ENCODE measurements around the gene KIF26A.

The KIF26A gene

DNA sequence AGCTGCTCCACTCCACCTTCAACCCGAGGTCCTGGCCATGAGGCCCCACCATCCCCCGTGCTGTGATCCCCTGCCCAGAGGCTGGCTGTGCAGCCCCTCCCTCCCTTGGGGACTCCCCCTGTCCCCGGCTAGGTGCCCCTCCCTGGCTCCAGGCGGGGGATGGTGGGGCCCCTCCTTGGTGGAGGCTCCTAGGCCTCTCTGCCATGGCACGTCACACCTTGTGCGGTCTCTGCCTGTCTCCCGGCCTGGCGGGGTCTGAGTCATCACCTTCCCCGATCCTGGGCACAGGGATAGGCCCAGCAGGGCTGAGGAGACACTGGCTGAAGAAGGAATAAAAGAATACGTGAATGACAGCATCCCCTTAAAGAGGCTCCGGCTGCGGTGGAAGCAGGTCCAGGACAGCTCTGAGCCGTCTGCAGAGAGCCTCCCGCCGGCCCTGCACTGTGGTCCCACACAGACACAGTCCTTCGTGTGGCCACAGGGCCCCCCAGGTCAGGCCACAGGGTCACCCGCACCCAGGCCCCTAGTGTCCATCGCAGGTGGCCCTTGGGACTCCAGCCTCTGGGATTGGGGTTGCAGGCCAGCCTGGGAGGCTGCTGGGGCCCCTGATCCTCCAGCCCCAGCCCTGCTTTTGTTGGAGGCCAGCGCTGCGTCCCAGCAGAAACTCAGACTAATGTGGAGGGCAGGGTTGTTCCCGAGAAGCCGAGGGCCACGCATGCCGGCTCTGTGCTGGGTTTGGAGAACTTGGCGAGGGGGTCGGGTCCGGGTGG, 43.6 kb downstream of the KIF26A start:
- DNase-seq = no peak

DNA sequence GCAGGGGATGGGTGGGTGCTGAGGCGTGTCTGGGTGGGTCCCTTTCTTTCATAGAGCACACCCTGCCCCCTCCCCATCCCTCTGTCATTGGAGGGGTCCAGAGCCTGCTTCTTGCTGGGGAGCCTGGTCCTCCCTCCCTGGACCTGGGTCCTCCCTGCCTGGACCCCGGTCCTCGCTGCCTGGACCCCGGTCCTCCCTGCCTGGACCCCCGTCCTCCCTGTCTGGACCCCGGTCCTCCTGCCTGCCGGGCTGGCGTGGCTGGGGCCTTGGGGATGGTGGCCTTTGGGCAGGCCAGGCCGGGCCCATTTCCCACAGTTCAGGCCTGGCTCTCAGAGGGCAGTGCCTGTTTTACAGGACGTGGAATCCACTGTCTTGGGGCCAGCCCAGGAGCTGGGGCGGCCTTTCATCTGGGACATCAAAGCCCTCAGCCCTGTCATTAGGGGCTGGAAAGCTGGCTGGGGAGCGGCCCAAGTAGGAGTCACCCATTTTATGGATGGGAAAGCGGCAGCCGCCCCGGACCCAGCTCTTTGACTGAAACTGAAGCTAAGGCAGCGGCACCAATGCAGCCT, 44.6 kb downstream of the KIF26A start:
- no peak for DNase-seq

DNA sequence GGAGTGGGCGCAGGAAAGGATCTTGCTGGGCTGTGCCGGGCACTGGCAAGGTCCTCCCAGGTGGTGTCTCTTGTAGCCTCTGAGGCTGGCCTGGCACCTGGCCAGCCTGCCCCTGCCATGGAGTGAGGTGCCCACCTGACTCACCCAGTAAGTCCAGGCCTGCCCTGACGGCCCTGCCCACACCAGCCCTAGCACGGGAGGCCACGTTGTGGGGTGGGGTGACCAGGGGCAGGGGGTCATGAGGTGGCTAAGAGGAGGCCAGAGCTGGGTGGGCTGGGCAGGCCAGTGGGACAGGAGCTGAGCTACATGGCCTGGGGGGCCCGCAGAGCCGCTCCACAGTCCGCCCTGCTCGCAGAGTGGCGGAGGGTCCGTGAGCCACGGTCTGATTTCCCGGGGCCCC, 45.4 kb downstream of the KIF26A start:
- DNase-seq = no peak

DNA sequence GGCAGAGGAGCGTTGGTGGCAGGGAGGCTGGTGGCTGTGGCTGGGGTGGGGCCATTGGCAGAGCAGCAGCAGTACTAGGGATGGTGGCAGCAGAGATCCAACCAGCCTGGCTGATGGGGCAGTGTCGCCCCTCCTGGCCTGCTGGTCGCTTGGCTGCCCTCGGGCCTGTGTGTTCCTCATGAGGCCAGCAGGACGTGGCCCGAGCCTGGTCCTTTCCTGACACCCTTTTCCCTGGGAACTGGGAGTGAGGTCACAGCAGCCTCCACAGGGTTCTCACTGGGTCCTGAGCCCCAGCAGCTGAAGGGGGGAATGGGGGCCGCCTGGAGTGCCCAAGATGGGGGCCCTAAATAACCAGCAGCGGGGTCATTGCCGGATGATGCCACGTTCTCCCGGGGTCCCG, 46.1 kb downstream of the KIF26A start:
- no peak for DNase-seq

DNA sequence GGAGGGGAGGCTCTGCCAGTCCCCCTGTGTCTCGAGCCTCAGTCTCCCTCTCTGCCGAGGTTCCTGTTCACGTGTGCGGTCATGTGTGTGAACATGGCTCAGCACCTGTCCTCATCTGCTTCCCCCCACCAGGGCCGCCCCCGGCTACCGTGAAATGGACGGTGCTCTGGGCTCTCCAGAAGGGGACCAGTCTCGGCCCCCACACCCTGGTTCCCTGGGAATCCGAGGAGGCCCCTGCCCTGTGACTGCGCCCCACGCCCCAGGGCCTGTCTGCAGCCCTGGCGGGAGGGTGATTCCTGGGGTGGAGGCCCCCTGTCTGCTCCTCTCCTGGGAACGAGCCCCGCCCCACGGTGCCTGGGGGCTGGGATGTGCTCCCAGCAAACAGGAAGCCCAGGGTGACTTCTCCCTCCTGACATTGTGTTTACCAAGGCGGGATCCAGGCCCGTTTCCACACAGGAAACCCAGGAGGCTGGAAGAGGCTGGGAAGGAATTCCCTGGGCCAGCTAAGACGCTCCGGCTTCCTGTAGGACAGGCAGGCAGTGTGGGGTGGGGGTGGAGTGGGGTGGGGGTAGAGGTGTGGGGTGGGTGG, 46.6 kb downstream of the KIF26A start:
- no peak for DNase-seq

DNA sequence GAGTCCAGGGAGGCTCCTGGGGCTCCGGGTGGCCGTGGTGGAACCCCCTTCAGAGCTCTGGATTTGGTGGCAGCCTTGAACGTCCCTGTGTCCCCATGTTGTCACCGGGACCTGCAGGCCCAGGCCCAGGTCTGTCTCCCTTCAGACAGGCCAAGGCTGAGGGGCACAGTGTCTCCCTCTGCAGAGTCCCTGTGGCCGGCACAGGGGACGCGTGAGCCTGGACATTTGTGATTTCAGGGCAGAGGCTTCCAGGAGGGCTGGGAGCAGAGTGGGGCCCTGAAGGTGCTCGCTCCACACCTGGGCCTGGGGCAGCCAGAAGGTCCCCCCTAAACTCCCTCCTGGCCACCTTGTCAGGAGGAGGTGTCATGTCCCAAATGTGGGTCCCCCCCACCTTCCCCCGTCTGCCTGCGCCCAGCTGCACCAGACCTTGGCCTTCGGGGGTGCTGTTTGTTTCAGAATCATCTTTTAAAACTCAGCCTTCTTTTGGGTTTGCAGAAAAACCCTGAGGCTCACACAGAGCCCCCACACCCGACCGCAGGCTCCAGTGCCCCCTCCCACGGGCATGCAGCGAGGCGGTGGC, 47.6 kb downstream of the KIF26A start:
- no peak for DNase-seq

DNA sequence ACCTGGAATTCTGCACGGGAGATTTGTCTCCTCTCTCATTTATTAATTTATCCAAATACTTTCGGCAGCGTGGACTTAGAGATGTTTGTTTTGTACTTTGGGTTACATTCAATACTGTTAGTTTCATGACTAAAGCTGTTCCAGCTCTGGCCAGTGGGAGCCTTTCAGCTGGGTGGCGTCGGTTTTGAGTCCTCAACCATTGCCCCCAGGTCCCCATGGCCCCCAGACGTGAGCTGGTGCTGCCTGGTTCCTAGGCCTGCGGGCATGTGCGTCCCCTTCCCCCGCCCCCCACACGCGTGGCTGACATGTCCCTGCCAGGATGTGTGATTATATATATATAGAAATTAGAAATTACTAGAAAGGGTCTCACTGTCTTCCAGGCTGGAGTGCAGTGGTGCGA, 48.2 kb downstream of the KIF26A start:
- no peak for DNase-seq

DNA sequence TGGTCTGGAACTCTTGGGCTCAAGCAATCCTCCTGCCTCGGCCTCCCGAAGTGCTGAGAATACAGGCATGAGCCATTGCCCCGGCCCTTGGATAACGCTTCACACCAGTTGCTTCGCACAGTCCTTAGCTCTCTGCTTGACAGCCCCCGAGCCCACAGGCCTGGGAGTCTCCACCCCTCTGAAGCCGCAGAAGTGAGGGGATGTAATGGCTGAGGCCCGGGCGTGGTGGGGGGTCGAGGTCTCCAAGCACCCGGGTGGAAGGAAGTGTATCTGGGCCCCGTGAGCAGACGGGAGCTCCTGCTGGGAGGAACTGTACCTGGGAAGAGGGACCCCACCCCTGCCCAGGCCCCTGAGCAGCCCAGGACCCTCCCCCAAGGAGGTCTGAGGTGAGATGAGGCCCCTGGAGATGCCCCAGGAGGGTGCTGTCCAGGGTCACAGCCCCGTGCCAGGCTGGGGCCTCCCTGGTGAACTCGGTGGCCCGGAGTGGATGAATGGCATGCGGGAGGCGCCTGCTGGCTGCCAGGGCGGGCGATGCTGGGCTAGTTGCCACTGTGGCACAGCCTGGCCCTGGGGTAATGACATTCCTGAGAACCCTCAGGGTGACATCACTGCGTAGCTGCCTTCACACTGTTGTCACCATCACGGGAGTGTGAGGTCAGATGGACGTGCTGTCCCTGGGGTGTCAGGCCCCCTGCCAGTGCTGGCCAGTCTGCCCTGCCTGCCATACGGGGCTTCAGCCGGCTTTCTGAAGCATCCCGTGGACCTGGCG, 48.9 kb downstream of the KIF26A start:
- DNase-seq = no peak

DNA sequence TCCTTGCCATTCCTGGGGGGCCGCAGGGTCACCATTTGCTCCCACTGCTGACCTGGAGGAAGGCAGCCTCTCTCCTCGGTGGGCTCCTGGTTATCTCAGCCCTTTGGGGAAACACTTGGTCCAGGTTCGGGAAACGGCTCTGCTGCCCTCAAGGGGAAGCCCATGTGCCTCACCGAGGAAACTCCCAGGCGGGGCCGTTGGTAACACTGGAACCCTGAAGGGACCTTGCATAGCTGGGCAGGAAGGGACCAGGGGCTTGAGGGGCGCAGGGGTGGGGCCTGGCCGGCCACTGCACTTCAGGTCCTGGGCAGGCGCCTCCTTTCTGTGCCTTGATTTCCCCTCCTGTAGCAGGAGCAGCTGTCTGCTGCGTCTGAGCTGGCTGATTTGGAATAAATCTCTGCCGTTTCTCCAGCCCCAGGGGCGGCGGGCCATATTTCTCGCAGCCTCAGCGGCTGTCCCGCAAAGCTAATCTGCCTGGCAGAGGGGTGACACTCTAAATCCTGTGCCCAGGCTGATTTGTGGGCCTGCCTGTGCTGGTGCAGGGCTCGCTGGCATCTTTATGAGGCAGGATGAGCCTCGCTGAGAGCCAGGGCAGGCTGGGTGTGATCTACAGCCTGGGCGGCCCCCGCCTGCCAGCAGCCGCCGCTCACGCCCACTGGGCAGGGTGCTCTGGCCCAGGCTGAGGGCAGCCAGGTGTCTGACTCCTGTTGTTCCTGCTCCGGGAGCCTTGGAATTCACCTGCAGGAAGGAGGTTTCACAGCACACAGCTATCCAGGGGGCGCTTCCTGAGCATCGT, 49.7 kb downstream of the KIF26A start:
- no peak for DNase-seq

DNA sequence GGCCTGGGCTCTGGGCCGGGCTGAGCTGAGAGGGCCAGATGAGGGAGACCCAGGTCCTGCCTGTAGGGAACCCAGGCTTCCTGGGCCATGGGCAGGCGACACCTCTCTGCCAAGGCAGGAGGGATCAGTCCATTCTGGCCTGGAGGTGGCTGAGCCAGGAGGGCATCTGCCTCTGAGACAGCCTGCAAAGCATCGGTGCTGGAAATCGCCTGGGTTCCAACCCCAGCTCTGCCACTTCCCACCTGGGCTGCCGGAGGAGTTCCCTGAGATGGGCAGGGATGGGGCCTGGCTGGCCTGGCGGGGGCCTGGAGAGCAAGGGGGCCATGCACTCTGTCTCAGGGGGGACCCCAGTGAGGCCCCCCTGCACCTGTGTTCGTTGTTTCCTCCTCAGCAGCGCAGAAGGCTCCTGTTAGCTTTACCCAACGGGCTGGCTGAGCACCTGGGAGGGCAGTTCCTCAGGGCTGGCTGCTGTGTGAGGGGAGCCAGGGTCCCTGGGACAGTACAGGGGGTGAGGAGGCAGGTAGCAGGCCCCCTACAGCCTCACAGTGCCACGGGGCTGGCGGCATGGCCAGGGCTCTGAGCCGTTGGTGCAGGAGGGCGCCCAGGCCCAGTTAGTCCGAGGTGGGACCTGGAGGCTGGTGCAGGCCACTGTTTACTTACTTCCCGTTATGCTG, 50.5 kb downstream of the KIF26A start:
- DNase-seq = no peak

DNA sequence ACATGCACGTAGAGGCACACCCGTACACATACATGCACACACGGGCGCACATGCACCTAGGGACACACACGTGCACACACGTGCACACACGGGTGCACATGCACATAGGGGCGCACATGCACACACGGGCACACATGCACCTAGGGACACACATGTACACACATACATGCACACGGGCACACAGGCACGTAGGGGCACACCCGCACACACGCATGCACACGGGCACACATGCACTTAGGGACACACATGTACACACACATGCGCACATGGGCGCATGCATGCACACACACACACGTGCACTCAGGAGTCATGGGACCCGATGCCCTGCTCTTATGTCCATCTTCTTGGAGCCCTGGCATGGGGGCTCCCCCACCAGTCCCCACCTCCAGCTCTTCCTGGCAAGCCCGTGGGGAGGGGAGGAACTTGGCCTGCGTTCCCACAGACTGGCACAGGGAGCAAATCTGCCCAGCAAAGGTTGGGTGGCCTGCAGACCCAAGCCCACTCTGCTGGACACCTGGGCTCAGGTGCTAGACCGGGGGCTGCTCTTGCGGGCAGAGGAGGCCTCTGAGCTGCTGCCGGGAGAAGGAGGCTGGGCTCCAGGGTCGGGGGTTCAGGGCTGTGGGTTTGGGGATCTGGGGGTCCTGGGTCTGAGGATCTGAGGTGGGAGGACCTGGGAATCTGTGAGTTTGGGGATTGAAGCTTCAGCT, 51.4 kb downstream of the KIF26A start:
- no peak for DNase-seq

DNA sequence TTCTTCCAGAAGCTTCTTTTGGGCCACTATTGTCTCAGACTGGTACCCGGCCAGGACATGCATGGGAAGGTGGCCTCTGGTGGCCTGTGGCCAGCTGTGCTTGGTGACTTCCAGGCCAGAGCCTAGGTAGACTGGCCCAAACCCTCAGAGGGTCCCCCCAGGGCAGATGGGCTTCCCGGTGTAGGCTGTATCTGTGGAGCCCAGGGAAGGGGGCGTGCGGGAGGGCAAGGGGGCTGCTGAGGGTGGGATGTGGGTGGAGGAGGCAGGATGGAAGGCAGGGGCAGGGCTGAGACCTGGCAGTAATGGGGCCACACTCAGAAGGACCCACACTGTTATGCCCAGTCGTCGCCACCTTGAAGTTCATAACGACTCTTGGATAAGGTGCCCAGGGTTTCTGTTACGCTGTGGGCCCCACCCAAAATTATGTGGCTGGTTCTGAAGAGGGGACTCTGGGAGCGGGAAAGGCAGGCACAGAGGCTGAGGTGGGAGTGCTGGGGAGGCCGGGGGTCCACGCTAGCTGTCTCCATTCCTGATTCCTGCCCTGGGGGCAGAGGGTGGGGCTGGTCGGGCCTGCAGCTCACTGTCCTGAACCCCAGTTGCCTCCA, 52.1 kb downstream of the KIF26A start:
- DNase-seq = no peak

DNA sequence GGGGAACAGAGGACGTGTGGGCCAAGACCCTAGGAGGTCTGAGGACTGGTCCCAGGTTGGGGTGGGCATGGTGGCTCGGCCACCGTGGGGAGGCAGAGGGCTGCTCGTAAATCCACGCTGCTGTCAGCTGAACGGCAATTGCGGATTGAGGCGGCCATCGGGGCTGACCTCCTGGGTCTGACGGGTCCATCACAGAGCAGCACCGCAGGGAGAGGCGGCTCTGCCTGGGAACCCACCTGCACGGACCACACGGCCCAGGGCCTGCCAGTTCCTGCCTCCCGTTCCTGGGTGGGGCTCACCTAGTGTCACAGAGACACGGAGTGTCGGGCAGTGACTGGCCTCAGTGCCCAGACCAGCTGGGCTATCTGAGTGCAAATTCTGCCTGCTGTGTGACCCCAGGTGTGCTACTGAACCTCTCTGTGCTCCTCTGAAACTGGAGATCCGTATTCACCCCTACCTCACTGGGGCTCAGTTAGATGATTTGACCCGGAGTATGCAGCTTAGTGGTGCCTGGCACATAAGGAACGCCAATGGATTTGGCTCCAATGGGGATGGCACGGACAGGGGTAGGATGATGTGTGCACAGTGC, 53.1 kb downstream of the KIF26A start:
- no peak for DNase-seq

DNA sequence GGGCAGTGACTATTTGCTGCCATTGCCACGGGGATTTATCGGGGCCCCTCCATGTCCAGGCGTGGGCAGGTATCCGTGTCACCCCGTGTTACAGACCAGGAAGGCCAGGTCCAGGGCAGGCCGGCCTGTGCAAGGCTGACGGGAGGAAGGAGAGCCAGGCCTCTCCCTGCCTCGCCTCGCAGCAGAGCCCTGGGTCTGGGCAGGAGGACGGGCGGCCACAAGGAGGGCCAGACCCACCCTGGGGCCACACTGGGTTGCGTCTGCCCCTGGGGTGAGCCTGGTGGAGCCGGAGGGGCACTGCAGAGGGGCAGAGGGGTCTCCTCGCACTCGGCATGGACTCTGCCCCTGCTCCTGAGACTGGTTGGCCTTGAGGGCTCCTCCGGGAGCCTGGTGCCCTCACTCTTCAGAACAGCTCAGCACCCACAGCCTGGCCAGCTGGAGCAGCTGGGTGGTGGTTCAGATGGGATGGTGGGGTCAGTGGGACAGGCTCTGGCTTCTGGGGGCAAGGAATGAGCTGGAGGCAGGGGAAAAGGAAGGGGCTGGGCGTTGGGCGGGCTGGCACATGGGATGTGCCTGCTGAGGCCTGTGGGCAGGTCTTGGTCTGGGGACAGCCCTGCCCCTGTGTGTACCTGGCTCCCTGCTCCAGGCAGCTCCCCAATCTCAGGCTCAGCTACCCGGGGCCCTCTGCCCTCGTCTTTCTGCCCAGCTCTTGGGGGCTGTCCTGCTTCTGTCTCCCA, 53.9 kb downstream of the KIF26A start:
- no peak for DNase-seq

DNA sequence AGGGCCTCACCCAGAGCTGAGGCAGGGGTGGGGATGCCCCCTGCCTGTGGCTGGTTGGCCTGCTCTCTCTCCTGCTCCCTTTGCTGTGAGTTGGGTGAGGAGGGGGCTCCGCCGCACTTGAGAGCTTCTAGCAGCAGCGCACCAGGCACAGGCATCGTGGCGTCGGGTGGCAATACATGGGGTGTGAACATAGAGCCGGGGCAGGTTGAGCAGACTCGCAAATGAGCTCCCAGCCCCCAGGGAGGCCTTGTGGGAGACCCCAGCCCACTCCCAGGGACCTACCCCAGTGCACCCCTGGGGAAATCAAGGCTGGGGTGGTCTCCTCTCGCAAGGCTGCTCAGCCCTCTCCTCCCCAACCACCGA, 54.5 kb downstream of the KIF26A start:
- DNase-seq = no peak

DNA sequence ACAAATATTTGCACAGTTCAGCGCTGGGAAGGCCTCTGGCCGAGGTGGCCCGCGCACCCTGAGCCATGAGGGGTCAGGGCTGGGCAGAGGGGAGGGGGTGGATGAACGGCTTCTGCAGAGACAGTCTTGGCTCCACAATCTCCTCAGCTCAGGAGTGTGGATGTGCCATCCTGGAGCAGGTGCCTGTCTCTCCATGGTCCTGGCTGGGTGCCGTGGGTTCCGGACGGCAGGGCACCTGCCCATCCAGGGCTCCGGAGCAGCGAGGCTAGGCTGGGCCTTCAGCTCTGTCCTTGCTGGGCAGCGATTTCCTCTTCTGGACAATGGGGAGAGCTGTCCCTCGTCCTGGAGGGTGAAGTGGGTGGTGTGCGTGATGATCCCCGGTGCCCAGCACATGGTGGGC, 55.6 kb downstream of the KIF26A start:
- DNase-seq = no peak

DNA sequence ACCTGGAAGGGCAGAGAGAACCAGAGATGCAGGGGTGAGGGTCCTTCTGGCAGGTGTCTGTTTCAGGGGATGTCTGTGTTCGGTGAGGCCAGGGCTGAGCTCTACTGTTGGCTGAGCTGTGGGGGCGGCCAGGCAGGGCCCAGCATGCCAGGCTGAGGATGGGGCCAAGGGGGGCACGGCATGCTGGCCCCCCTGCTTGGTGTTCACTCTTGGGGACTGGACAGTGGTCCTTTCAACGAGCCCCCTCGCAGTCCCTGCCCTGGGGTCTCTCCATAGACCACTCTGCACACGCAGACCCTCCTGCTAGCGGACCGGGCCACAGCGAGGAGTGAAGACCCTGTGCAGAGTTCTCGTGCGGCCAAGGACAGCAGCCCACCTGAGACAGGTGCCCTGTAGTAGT, 56.3 kb downstream of the KIF26A start:
- DNase-seq = no peak

DNA sequence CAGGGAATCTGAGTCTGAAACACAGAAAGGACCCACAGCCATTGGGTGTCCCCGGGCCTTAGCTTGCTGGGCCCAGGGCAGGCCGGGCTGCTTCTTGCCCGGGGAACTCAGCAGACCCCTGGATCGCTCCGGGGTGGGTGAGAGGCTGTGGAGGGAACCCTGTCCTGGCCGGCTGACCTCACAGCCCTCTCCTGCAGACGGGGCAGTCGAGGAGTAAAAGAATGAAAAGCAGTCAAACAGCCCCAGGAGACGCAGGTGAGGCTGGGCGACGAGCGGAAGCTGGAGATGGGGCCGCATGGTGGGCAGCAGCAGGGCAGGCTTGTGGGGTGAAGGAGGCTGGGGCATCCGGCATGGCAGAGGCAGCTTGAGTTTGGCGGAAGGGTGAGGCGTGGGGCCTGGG, 57.0 kb downstream of the KIF26A start:
- no peak for DNase-seq

DNA sequence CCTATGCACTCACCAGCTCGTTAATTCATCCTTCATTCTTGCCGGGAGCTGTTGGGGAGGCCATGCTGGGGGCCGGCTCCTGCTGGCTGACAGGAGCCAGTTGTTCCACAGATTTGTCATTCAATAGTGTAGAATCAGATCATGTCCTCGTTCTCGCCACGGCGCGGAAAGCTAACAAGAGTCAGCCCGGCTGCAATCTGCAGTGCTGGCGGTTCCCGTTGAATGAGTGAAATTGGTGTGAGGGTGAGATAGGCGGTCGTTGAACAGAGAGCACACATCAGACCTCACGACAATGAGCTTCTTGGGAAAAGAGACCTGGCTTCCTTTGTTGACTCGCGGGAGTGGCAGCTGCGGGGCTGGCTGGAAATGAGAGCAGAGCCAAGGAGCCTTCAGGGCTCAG, 57.5 kb downstream of the KIF26A start:
- DNase-seq = no peak

Measured in CD4-positive, alpha-beta T cell treated with Interferon gamma for 1 hour (primary cell).